WERI-Rb-1 (cell line): Measurements from ENCODE around the gene MEAK7.

ENCODE experiments used
- DNase-seq: peaks from one replicate; pipeline ENCODE4 v3.0.0-alpha.2; 2020
- H3K27ac ChIP-seq: fragments of 250-450 bp; sonication (Bioruptor Pico); 2 replicates; pipeline ENCODE4 v1.5.1; 2020; ENCODE audit warnings: mild to moderate bottlenecking, moderate library complexity
- H3K27me3 ChIP-seq: fragments of 250-450 bp; sonication (Bioruptor Pico); 2 replicates; pipeline ENCODE4 v1.5.1; 2021; ENCODE audit warnings: mild to moderate bottlenecking, low read depth, moderate library complexity; ENCODE audit not compliant: insufficient read depth, severe bottlenecking
- H3K36me3 ChIP-seq: fragments of 250-450 bp; sonication (Bioruptor Pico); 2 replicates; pipeline ENCODE4 v1.5.1; 2020; ENCODE audit warnings: mild to moderate bottlenecking, moderate library complexity
- H3K4me3 ChIP-seq: 2 replicates; pipeline ENCODE4 v1.5.1; 2011; ENCODE audit warnings: low read depth, mild to moderate bottlenecking, control low read depth, low read length
- H3K9me3 ChIP-seq: fragments of 250-450 bp; sonication (Bioruptor Pico); 2 replicates; pipeline ENCODE4 v1.5.1; 2021; ENCODE audit warnings: mild to moderate bottlenecking, moderate library complexity; ENCODE audit not compliant: severe bottlenecking
- TF ChIP-seq, protein P1 (sequence below): IDR thresholded peaks from 2 replicates; pipeline ENCODE4 v1.5.1; 2011; ENCODE audit warnings: low read depth, mild to moderate bottlenecking, control low read depth, inconsistent platforms, low read length

MEAK7 gene

DNA sequence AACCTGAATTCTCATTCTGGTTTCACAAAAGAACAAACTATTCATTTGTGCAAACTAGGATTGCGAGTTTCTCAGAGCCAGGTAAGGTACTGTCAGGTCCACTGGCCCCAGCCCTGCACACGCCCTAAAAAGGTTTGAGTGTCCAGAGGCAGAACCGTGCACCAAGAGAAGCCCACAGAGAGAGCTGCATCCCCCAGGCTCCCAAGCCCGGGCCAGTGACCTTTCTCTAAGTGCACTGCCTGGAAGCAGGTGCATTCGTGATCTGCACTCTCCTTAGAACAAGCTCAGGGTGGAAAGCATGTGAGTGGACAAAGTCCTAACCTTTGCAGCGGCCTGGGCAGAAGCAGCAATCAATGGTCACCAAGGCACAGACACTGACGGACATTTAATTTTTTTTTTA, 26.8 kb downstream of the MEAK7 start:
- H3K36me3 ChIP-seq, result no peaks in the 10 kb centered on the region
- H3K27me3 ChIP-seq, result no peaks in the 10 kb centered on the region
- TF ChIP-seq, protein P1, sequence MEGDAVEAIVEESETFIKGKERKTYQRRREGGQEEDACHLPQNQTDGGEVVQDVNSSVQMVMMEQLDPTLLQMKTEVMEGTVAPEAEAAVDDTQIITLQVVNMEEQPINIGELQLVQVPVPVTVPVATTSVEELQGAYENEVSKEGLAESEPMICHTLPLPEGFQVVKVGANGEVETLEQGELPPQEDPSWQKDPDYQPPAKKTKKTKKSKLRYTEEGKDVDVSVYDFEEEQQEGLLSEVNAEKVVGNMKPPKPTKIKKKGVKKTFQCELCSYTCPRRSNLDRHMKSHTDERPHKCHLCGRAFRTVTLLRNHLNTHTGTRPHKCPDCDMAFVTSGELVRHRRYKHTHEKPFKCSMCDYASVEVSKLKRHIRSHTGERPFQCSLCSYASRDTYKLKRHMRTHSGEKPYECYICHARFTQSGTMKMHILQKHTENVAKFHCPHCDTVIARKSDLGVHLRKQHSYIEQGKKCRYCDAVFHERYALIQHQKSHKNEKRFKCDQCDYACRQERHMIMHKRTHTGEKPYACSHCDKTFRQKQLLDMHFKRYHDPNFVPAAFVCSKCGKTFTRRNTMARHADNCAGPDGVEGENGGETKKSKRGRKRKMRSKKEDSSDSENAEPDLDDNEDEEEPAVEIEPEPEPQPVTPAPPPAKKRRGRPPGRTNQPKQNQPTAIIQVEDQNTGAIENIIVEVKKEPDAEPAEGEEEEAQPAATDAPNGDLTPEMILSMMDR, result no peak
- no peak for DNase-seq
- no peak overlapping the region for H3K4me3 ChIP-seq
- H3K9me3 ChIP-seq, result no peaks in the 10 kb centered on the region
- no peak overlapping the region for H3K27ac ChIP-seq

DNA sequence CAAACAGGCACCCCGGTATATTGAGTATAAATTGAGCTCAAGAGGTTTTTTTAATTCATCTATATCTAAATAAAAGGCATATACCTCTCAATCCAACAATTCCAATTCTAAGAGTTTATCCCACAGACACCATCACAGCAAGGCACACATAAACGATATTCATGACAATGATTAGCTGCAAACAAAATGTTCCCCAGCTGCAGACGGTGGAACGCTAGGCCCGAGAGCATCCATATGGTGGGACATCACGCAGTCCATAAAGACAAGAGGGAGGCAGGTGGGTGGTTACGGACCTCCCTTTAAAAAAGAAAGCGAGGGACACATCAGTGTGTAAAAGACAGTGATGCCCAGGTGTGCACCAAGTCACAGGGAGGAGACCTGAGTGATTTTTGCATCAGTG, 28.1 kb downstream of the MEAK7 start:
- H3K27ac ChIP-seq, result no peak overlapping the region
- H3K36me3 ChIP-seq, result no peaks in the 10 kb centered on the region
- TF ChIP-seq, protein P1, result no peak
- no peaks in the 10 kb centered on the region for H3K27me3 ChIP-seq
- no peaks in the 10 kb centered on the region for H3K9me3 ChIP-seq
- DNase-seq, result no peak
- H3K4me3 ChIP-seq, result no peak overlapping the region

DNA sequence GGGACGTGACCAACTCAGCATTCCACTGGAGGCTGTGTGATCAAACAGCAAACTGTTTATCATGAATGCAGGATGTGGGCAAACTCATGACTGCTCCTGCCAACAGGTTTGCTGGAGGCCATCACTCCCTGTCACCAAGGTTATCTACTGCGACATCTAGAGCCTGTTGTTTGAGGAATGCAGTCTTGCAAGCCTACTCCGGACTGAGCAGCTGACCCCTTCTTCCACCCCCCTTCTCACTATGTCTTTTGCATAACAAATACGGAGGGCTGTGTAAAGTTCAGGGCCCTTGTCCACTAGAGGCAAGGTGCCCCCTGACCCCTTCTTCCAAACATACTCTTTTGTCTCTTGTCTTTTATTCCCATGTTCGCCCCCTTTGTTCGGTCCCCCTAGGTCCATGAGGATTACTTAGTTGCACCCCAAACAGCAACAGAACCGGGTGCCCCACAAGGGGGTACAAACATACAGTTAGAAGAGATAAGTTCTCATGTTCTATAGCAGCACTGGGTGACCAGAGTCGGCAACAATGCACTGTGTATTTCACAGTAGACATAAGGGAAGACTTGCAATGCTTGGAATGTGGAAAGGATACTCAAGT, 28.7 kb downstream of the MEAK7 start:
- H3K9me3 ChIP-seq, result no peaks in the 10 kb centered on the region
- no peak overlapping the region for H3K4me3 ChIP-seq
- TF ChIP-seq, protein P1, result no peak
- H3K36me3 ChIP-seq, result no peaks in the 10 kb centered on the region
- DNase-seq, result no peak
- H3K27me3 ChIP-seq, result no peaks in the 10 kb centered on the region
- H3K27ac ChIP-seq, result no peak overlapping the region

DNA sequence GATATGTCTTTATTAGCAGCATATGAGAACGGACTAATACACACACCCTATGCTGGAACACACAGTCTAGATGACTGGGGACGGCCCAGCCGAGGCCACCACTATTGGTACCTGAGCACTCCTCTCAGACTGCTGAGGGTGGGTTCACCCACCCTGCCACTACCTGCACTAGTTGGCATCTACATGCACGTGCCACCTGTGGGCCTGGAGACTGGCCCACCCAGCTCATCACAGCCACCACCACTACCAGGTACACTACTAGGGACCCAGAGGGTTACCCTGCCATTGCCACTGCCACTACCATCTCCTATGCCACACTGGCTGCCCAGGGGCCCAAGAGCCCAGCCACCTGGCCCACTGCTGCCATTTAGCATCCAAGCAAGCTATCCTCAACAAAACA, 32.5 kb downstream of the MEAK7 start:
- DNase-seq, result no peak
- Histone ChIP-seq H3K27me3 (no peaks in the 10 kb centered on the region), H3K4me3 (no peak overlapping the region), H3K9me3 (no peaks in the 10 kb centered on the region), H3K27ac (no peak overlapping the region), H3K36me3 (no peaks in the 10 kb centered on the region)
- TF ChIP-seq, protein P1, result no peak

DNA sequence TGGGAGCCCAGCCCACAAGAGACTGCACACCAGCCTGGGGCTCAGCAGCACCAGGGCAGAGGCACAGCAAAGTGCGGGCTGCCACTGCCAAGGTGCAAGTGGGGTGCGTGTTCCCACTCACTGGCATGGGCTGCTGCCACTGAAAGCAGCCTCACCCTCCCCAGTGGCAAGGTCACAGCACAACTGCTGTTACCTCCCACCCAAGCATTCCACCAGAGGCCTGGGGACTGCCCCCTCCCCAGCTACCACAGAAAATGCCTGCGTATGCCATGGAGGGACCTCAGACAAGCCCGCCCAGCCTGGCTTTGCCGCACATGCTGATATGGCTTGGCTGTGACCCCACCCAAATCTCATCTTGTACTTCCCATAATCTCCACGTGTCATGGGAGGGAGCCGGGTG, 33.1 kb downstream of the MEAK7 start:
- no peaks in the 10 kb centered on the region for H3K9me3 ChIP-seq
- no peaks in the 10 kb centered on the region for H3K36me3 ChIP-seq
- TF ChIP-seq, protein P1, result no peak

DNA sequence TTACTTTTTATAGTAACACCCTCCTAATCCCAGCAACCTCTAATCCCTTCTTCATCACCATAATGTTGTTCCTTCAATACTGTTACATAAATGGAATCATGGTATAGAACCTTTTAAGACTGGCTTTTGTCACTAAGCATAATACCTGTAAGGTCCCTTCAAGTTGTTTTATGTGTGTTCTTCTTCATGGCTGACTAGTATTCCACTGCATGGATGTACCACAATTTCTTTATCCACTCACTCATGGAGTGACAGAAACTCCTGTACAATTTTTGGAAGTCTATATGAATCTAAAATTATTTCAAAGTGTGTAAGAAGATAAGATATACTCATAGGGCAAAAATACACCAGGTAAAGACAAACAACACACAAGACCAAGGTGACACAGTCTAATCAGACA, 36.8 kb downstream of the MEAK7 start:
- Histone ChIP-seq H3K27ac (no peak overlapping the region), H3K4me3 (no peak overlapping the region), H3K9me3 (no peaks in the 10 kb centered on the region), H3K36me3 (no peaks in the 10 kb centered on the region), H3K27me3 (no peaks in the 10 kb centered on the region)
- TF ChIP-seq, protein P1, result no peak
- no peak for DNase-seq

More for the DNA sequence above, 33.1 kb downstream of the MEAK7 start:
- no peak for DNase-seq
- H3K27ac ChIP-seq, result no peak overlapping the region
- no peaks in the 10 kb centered on the region for H3K27me3 ChIP-seq
- H3K4me3 ChIP-seq, result no peak overlapping the region
